Muscle of back (tissue), 13 donors: ENCODE results near the gene SLC46A3. TPM values are rescaled to one million over a fixed set of nuclear protein-coding genes. Genes with fewer than 3 reads are reported as not detected.
"Not testable (repeated sequence)": the region's sequence is repeated elsewhere in the genome, so short reads cannot be mapped to it uniquely, and the experiment has no call there.

Experiments
- DNase-seq, 3 donors: peaks; one replicate each; pipeline versions ENCODE4 v3.0.0 to v3.0.0-alpha.2; 2013
- long read RNA-seq, 9 donors: transcript quantifications; one replicate each; lab custom pipeline, GENCODE V29; 2026
- polyA plus RNA-seq, 10 donors: library from polyadenylated mRNA; unstranded; fragments of 120-200 nt; gene quantifications; one replicate each; pipeline ENCODE4 v1.2.1, GENCODE V29; 2013; ENCODE audit not compliant: insufficient read length in 10 of 10

The SLC46A3 gene
- 1 to 10 TPM in 9 of 10 donors, under 1 TPM in 1; 0.79 to 1.9 (median 1.5) TPM for polyA plus RNA-seq
- long read RNA-seq, donor 1 = 0 reads
- long read RNA-seq, donor 2 = 0 reads
- long read RNA-seq, donor 3 = 0 reads
- long read RNA-seq, donor 4 = 0 reads
- long read RNA-seq, donor 5 = 0 reads
- long read RNA-seq, donor 6 = 0 reads
- long read RNA-seq, donor 7 = 0 reads
- long read RNA-seq, donor 8 = 0 reads
- long read RNA-seq, donor 9 = 0 reads

GRCh38 chr13:28718543-28719226, at the start of gene SLC46A3:
SLC46A3 (minus strand) TSS chr13:28718970; CDS start chr13:28717998, 972 bp downstream.
- peak; percentile 96 to 99 (median 99) for DNase-seq

- no peak for DNase-seq
Observed at GRCh38 chr13:28763887-28764286, 45.1 kb upstream of the SLC46A3 start.

- DNase-seq = no peak
Observed at GRCh38 chr13:28761586-28761985, 42.8 kb upstream of the SLC46A3 start.

- DNase-seq = no peak
Observed at GRCh38 chr13:28755546-28755870, 36.7 kb upstream of the SLC46A3 start.

- DNase-seq = peak in 1 of 3 donors; percentile 40
Observed at GRCh38 chr13:28754698-28755545, 36.2 kb upstream of the SLC46A3 start.

GRCh38 chr13:28753946-28754345, 35.2 kb upstream of the SLC46A3 start:
- no peak for DNase-seq

GRCh38 chr13:28753208-28753892, 34.6 kb upstream of the SLC46A3 start:
- peak; percentile 33 to 85 (median 62) for DNase-seq

GRCh38 chr13:28751175-28751960, 32.6 kb upstream of the SLC46A3 start:
- no peak for DNase-seq

GRCh38 chr13:28750187-28751045, 31.6 kb upstream of the SLC46A3 start:
- no peak for DNase-seq

GRCh38 chr13:28747851-28748250, 29.1 kb upstream of the SLC46A3 start:
- no peak for DNase-seq

- DNase-seq = no peak
Observed at GRCh38 chr13:28746287-28746612, 27.5 kb upstream of the SLC46A3 start.

GRCh38 chr13:28744656-28745055, 25.9 kb upstream of the SLC46A3 start:
- no peak for DNase-seq

GRCh38 chr13:28744091-28744536, 25.3 kb upstream of the SLC46A3 start:
- DNase-seq = peak in 1 of 3 donors; percentile 7

GRCh38 chr13:28743499-28744083, 24.8 kb upstream of the SLC46A3 start:
- DNase-seq = no peak

- DNase-seq = no peak
Observed at GRCh38 chr13:28743020-28743419, 24.2 kb upstream of the SLC46A3 start.

- not testable (repeated sequence) for DNase-seq
Observed at GRCh38 chr13:28742445-28742844, 23.7 kb upstream of the SLC46A3 start.

GRCh38 chr13:28741084-28741491, 22.3 kb upstream of the SLC46A3 start:
- no peak for DNase-seq

- no peak for DNase-seq
Observed at GRCh38 chr13:28739376-28739775, 20.6 kb upstream of the SLC46A3 start.

GRCh38 chr13:28735481-28736029, 16.8 kb upstream of the SLC46A3 start:
- DNase-seq = no peak

- no peak for DNase-seq
Observed at GRCh38 chr13:28734906-28735305, 16.1 kb upstream of the SLC46A3 start.
